Measurements from ENCODE around the gene MAB21L4. TPM values are rescaled to one million over a fixed set of nuclear protein-coding genes. Genes with fewer than 3 reads are reported as not detected.

The MAB21L4 gene
- total RNA-seq, 1 experiment from 2014 or later, result 0.15 TPM

DNA sequence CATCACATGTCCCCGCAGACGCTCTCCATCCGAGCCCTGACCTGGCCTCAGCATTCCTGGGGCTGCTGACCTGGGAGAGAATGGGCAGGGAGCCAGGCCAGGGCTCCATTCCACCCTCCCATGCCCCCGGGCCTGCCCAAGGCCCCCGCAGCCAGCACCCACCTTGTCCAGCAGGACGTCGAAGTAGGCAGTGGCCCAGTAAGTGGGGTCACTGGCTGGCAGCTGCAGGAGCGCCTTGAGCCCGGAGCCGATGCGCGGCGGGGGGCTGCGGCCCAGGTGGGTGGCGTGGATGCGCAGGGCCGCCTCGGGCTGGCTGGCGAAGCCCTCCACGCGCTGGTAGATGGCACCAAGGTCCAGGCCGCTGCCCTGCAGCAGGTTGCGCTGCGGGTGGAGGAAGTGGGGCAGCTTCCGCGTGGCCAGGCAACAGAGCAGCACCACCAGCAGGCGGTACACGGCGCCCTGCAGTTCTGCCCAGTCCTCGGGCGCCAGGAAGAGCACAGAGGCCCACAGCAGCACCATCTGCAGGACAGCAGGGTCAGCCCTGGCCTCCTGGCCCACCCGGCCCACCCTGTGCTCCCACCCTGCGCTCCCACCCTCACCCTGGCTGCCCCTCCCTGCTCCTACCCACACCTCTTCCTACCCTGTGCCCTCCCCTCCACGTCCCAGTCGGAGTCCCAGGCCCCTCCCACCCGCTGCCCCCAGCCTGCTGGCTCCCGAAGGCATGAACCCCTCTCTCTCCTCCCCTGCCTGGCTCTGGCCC is 7.6 kb downstream of the MAB21L4 start:
- Histone ChIP-seq H3K4me2 (ENCODE audit: insufficient read depth, insufficient read length, low read length) (no peak overlapping the region), H4K8ac (replicated peaks; ENCODE audit: insufficient read length, low read depth, low read length) (no peak overlapping the region), H3K56ac (ENCODE audit: insufficient read length, low read depth, low read length) (no peak overlapping the region), H3K79me2 (ENCODE audit: insufficient read depth, low read length) (no peaks in the 10 kb centered on the region), H2BK20ac (ENCODE audit: low read depth, low read length, poor library complexity, severe bottlenecking) (no peak overlapping the region), H2BK120ac (ENCODE audit: low read depth, low read length, poor library complexity, severe bottlenecking) (no peak overlapping the region), H2AK5ac (ENCODE audit: insufficient read length, low read length) (no peak overlapping the region), H3K18ac (ENCODE audit: insufficient read length, low read depth, low read length) (no peak overlapping the region), H4K20me1 (ENCODE audit: control insufficient read depth, insufficient read depth, insufficient read length) (no peaks in the 10 kb centered on the region), H3K9me3 (ENCODE audit: control insufficient read depth, low read depth, low read length) (no peaks in the 10 kb centered on the region), H3K27me3 (ENCODE audit: insufficient read depth, low read length) (no peaks in the 10 kb centered on the region), H2AFZ (ENCODE audit: low read length) (no peak overlapping the region), H3K79me1 (ENCODE audit: insufficient read depth, low read depth, low read length, poor library complexity, severe bottlenecking) (no peaks in the 10 kb centered on the region), H4K91ac (ENCODE audit: insufficient read length, low read depth, low read length) (no peak overlapping the region), H2BK5ac (ENCODE audit: insufficient read length, low read length) (no peak overlapping the region), H3K23me2 (ENCODE audit: insufficient read length, low read depth, low read length, poor library complexity, severe bottlenecking) (no peaks in the 10 kb centered on the region), H3K14ac (ENCODE audit: insufficient read depth, low read length) (no peak overlapping the region), H3K23ac (ENCODE audit: insufficient read length, low read depth, low read length) (no peak overlapping the region), H3K4ac (ENCODE audit: low read depth, low read length) (no peak overlapping the region), H3T11ph (ENCODE audit: low read length) (no peak overlapping the region), H2BK12ac (ENCODE audit: insufficient read length, low read depth, low read length) (no peak overlapping the region), H3K4me1 (ENCODE audit: insufficient read depth, low read length) (no peaks in the 10 kb centered on the region), H3K9ac (ENCODE audit: extremely low read depth, insufficient read length, low read length) (no peak overlapping the region), H3K27ac (ENCODE audit: insufficient read length, low read depth, low read length) (no peak overlapping the region), H2BK15ac (ENCODE audit: low read depth, low read length) (no peak overlapping the region), H4K5ac (ENCODE audit: insufficient read length, low read depth, low read length) (no peak overlapping the region)
- Mint-ChIP-seq H3K36me3 (ENCODE audit: insufficient read depth in 1 of 3, low read depth in 3 of 3) (no peaks in the 10 kb centered on the region), H3K9me3 (no peaks in the 10 kb centered on the region), H3K27ac (no peak overlapping the region; a peak in 1 of 7 replicates), H3K4me1 (peaks cover 4 to 6% of the 10 kb centered on the region in 2 experiments), H3K4me3 (no peak overlapping the region), H3K27me3 (ENCODE audit: low read depth) (no peaks in the 10 kb centered on the region; the same call in 1 of the 2 replicates)
- no peak for DNase-seq
- TF ChIP-seq, protein P1, sequence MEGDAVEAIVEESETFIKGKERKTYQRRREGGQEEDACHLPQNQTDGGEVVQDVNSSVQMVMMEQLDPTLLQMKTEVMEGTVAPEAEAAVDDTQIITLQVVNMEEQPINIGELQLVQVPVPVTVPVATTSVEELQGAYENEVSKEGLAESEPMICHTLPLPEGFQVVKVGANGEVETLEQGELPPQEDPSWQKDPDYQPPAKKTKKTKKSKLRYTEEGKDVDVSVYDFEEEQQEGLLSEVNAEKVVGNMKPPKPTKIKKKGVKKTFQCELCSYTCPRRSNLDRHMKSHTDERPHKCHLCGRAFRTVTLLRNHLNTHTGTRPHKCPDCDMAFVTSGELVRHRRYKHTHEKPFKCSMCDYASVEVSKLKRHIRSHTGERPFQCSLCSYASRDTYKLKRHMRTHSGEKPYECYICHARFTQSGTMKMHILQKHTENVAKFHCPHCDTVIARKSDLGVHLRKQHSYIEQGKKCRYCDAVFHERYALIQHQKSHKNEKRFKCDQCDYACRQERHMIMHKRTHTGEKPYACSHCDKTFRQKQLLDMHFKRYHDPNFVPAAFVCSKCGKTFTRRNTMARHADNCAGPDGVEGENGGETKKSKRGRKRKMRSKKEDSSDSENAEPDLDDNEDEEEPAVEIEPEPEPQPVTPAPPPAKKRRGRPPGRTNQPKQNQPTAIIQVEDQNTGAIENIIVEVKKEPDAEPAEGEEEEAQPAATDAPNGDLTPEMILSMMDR (conservative IDR thresholded peaks at IDR 0.05), result no peak
- WGBS (ENCODE audit: extremely low coverage, insufficient read length, low lambda C conversion rate), result no CpG with 5 or more reads among the region's 37 CpGs

All from H9 (cell line).